Stimulated activated CD4-positive, alpha-beta T cell treated with anti-CD3 and anti-CD28 coated beads, Interleukin-1b, Interleukin-23, amount 100 ng/mL, for 24 hours (primary cell): Measurements from ENCODE around the gene KIF6.
"Not testable (repeated sequence)": the region's sequence is repeated elsewhere in the genome, so short reads cannot be mapped to it uniquely, and the experiment has no call there.

Experiments used
- DNase-seq, 4 experiments: peaks; one replicate each; pipeline ENCODE4 v3.0.0-alpha.2; 2020; ENCODE audit warnings: low read depth in 4 of 4, low spot score in 1 of 4

KIF6 gene

DNA sequence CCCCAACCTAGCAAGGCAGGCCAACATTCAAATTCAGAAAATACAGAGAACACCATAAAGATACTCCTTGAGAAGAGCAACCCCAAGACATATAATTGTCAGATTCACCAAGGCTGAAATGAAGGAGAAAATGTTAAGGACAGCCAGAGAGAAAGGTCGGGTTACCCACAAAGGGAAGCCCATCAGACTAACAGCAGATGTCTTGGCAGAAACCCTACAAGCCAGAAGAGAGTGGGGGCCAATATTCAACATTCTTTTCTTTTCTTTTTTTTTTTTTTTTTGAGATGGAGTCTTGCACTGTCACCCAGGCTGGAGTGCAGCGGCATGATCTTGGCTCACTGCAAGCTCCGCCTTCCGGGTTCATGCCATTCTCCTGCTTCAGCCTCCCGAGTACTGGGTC lies 215.4 kb downstream of the KIF6 start:
- DNase-seq = not testable (repeated sequence)

DNA sequence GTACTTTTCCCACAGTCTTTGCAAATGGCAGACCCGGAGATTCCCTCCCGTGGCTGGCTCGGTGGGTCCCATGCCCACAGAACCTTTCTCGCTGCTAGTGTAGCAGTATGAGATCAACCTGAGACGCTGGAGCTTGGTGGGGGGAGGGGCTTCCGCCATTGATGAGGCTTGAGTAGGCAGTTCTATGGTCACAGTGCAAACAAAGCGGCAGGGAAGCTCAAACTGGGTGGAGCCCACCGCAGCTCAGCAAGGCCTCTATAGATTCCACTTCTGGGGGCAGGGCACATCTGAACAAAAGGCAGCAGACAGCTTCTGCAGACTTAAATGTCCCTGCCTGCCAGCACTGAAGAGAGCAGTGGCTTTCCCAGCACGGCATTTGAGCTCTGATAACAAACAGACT lies 216.7 kb downstream of the KIF6 start:
- no peak for DNase-seq

DNA sequence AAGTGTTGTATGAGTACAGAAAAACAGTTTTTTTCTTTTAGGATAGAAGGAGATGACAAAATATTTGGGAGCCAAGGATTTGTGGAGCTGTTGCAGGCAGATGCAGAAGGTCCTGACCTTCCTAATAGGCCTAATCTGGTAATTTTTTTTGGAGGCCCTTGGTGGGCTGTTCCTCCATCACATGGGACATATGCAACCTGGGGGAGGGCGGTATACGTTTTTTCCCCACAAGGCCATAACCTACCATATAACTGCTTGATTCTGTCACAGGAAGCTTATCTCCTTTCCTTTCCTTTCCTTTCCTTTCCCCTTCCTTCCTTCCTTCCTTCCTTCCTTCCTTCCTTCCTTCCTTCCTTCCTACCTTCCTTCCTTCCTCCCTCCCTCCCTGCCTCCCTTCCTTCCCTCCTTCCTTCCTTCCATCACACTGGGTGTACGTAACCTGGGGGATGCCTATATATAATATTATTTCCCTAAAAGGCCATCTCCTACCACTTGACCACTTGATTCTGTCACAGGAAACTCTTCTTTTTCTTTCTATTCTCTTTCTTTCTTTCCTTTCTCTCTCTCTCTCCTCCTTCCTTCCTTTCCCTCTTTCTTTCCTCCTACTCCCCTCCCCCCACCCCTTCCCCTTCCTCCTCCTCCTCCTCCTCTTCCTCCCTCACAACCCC lies 217.7 kb downstream of the KIF6 start:
- DNase-seq = no peak

- not testable (repeated sequence) for DNase-seq
These were observed 222.7 kb downstream of the KIF6 start for GRCh38 chr6:39502362-39502955.

DNA sequence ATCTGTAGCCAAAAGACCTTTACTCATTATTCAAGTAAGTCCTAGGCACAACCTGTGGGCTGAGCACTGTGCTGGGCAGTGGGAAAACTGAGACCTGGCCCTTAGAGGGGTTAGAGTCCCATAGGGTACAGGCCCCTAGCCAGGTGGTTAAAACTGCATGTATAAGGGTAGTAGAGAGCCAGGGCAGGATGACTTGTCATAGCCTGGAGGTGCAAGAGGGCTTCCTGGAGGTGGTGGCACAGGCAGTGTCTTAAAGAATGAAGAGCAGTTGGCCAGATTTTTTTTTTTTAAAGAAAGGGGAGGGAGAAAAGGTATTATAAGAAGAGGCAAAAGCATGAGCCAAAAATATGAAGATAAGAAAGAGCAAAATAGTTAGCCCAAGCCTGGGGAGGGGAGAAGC lies 226.2 kb downstream of the KIF6 start:
- DNase-seq = no peak

GRCh38 chr6:39498096-39498495 lies 227.1 kb downstream of the KIF6 start:
- no peak for DNase-seq

DNA sequence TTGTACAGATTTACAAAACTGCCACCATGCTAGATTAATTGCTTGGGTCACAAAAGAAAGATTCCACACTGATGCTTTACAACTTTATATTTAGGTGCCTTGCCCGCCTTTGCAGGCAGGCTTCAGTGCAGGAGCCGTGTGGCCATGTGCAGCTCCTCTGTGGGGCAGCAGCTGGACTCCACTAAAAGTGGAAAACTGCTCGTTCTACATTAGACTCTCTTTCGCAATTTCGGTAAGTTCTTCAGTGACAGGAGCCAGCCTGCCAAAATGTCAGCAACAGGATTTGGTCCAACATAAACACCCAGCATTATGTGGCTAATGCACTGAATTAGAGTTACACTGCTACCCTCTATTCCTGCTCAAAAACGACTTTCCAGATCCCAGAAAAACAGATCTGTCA lies 228.3 kb downstream of the KIF6 start:
- DNase-seq = no peak

DNA sequence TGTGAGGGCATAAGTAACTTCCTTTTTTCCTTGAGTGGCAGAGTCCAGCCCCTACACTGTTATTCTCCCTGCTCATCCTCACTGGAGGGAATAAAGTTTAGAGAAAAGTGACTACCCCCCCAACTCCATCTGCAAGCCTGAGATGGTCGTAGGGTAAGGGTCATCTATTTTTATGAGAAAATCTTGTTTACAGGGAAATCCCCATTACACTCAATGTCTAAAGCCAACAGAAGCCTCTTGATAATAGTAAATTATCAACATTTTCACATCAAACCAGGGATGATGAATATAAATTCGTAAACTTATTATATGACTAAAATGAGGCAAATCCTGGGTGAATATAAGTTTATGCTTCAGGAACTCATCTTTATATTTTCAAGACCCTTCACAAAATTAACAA lies 228.8 kb downstream of the KIF6 start:
- DNase-seq = no peak

GRCh38 chr6:39495640-39496039 lies 229.6 kb downstream of the KIF6 start:
- no peak for DNase-seq

- no peak for DNase-seq
These were observed 230.2 kb downstream of the KIF6 start for GRCh38 chr6:39494998-39495397.

DNA sequence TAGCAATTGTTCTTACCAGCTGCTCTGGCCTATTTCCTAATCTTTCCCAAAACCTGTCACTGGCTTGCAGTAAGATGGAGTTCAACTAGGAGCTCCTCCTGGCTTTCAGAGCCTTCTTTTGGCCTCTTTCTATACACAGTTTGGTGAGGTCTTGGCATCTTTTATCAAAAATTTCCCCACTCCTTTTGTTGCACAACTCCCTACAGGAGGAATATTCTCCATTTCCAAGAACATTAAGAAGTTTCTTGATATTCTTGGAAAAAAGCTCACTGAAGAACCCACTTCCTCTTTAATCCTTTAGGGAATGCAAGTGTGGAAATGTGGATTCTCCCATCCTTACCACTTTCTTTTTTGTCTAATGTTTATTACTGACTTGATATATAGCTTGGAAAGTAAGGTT lies 231.4 kb downstream of the KIF6 start:
- no peak for DNase-seq

DNA sequence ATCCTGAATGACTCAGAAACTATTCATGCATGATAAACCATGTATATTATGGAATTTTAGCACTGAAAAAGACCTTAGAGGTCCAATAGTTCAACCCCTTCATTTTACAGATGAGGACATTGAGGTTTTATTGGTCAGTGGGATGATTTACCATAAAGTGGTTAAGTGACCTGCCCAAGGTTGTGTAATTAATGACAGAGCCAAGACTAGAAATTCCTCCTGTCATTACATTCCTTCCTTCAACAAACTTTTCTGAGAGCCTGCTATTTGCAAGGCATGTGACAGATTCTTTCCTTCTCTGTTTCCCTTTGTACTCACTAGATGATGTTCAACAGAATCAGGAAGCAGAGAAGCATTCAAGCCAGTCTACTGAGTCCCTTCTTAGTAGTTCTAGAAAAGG lies 232.0 kb downstream of the KIF6 start:
- no peak for DNase-seq

GRCh38 chr6:39490108-39490507 lies 235.1 kb downstream of the KIF6 start:
- DNase-seq = no peak

DNA sequence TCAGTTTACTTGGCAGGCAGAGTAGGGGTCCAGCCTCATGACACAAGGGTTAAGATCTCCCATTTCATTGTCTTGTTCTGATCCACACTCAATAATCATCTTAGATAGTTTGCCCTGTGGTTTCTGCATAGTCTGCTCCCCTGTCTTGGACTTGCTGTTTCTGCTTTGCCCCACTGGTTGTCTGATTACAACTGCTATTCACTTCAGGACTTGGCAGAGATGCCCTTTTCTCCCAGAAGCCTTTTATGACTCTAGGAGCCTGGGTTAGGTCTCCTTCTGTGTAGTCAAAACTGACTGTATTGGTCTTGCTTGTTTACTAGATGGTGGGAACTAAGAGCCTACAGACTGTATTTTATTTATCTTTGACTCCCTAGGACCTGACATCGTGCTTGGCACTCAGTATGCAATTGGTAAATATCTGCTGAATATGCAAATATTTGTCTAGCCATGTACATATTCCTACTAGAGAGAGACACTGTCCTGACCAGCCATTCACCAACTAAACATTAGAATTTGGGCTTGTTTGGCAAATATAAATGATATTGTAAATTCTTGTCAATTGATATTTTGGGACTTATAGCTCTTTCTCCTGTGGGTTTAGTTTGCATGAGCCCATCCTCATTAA lies 236.8 kb downstream of the KIF6 start:
- no peak for DNase-seq

GRCh38 chr6:39484276-39484675 lies 240.9 kb downstream of the KIF6 start:
- no peak for DNase-seq

- DNase-seq = not testable (repeated sequence)
These were observed 245.4 kb downstream of the KIF6 start for GRCh38 chr6:39479819-39480218.

DNA sequence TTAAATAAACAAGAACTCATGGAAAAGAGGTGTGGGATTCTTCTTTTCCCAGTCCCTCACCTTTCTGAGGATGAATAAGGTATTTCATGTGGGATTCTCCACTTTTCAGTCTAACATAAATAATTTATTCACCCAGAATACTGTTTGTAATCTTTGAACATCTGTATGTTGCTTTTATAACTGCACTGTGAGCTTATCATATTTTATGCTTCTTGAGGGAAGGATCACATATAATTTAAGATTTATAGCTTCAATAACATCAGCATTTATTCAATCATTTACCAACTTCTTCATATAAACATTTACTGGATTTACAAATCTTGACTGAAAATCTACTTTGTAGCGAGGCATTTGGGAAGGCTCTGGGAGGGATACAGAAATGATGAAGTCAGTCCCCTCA lies 248.5 kb downstream of the KIF6 start:
- no peak for DNase-seq

GRCh38 chr6:39476151-39476550 lies 249.1 kb downstream of the KIF6 start:
- DNase-seq = no peak

DNA sequence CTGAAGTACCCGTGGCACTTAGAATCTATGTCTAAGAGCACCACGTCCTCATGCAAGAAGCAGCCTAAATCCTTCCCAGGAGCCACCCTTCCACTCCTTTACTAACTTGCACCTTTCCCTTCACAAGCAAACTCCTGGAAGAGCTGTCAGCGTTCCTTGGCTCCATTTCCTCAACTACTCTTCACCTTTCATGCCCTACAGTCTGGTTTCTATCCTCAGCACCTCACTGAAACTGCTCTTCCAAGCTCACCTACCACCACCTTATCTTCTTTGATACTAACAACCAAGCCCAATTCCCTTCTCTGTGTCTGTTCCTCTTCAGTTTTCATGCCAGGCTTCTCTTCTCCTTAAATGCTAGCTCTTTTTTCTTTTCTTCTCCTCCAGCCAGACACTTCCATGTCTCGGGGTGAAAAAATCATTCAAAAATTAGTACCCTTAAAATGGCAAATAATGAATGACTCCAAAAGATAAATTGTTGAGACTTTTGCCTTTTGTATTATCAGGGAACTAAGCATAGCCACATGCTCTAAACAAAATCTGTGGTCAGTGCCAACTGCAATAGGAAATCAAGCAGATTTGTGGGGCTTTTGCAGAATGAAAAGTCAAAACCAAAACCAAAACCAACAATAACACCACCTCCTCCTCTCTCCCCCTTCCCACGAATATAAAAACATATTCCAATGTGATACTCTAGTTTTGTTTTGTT lies 253.1 kb downstream of the KIF6 start:
- DNase-seq = no peak

DNA sequence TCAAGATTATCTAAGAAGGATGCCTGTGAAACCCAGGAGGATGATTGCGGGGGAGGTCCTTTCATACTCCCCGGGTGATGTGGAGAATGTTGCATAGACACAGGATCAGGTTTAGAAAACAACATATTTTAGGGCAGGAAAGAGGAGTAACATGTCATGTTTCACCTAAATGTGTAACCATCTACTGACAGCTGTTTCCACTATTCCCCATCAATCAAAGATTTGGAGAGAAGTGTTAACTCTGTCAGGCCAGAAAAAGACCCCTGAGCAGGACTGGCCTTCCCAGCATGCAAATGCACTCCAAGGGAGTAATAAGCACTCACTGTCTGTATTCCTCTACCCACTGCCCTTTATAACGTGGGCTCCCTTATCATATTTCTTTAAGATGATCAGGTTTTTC lies 254.7 kb downstream of the KIF6 start:
- no peak for DNase-seq

- no peak for DNase-seq
These were observed 256.8 kb downstream of the KIF6 start for GRCh38 chr6:39468385-39468784.

- no peak for DNase-seq
These were observed 258.6 kb downstream of the KIF6 start for GRCh38 chr6:39466631-39467030.
